Endothelial cell of umbilical vein (primary cell): ENCODE data around the gene USP48. TPM values are rescaled to one million over a fixed set of nuclear protein-coding genes. Genes with fewer than 3 reads are reported as not detected.

ENCODE experiments used
- BruUV-seq: library from RNA; stranded (reverse); fragments of 400-500 nt; replicated peaks from 2 replicates; lab custom pipeline; 2021; lab: Mats Ljungman, UMichigan
- CTCF ChIA-PET: fragments of 300-600, 350-600 bp; sonication (Branson Sonifier 250); formaldehyde crosslinking; loops from one replicate; lab custom pipeline; 2021; ENCODE audit warnings: antibody characterized with exemption, inconsistent platforms; lab: Charles Lee
- POLR2A ChIA-PET: fragments of 300-600, 350-600 bp; sonication (Branson Sonifier 250); formaldehyde crosslinking; loops from one replicate; lab custom pipeline; 2021; ENCODE audit warnings: antibody characterized with exemption, inconsistent platforms; lab: Charles Lee
- DNase-seq: peaks from one replicate; pipeline ENCODE4 v3.0.0-alpha.2; 2011; ENCODE audit warnings: low read depth, low spot score
- FAIRE-seq: peaks from 2 replicates; lab custom pipeline; 2011; peaks lifted over from hg19 to GRCh38; lab: Jason Lieb, UNC
- H2AFZ ChIP-seq: 2 replicates; pipeline ENCODE4 v1.6.0; 2012; ENCODE audit warnings: low read depth, low read length, control low read depth, inconsistent platforms
- H3K27ac ChIP-seq: 2 replicates; pipeline ENCODE4 v1.5.1; 2011; ENCODE audit warnings: low read depth, mild to moderate bottlenecking, control low read depth, low read length, moderate library complexity; ENCODE audit not compliant: insufficient read depth
- H3K27me3 ChIP-seq, 2 experiments: 2 replicates each; pipeline versions ENCODE4 v1.6.0 to v1.6.1; 2011; ENCODE audit warnings: low read length in 2 of 2, mixed read lengths in 1 of 2; ENCODE audit not compliant: control insufficient read depth in 2 of 2, insufficient read depth in 2 of 2
- H3K36me3 ChIP-seq, 2 experiments: 2 replicates in 1 of 2; 3 replicates in 1 of 2; pipeline ENCODE4 v1.5.1; 2011; ENCODE audit warnings: low read length in 2 of 2, mild to moderate bottlenecking in 1 of 2, moderate library complexity in 1 of 2; ENCODE audit not compliant: control insufficient read depth in 2 of 2, insufficient read depth in 2 of 2; ENCODE audit errors: extremely low read depth in 1 of 2
- H3K4me1 ChIP-seq: 3 replicates; pipeline ENCODE4 v1.5.1; 2011; ENCODE audit warnings: mild to moderate bottlenecking, low read length; ENCODE audit not compliant: control insufficient read depth, insufficient read depth; ENCODE audit errors: extremely low read depth
- H3K4me2 ChIP-seq: 2 replicates; pipeline ENCODE4 v1.6.1; 2011; ENCODE audit warnings: low read length, control low read depth, mixed read lengths; ENCODE audit not compliant: insufficient read depth
- H3K4me3 ChIP-seq, 3 experiments: fragments of 200-600 bp in 1 of 3; sonication (generic), shearing (Covaris generic) in 1 of 3; replicated peaks in 1 of 3; 2 replicates each; pipeline ENCODE4 v1.5.1; 2011 to 2016; ENCODE audit warnings: control low read depth in 3 of 3, low read length in 3 of 3, mild to moderate bottlenecking in 2 of 3, inconsistent platforms in 1 of 3, low read depth in 1 of 3, moderate library complexity in 1 of 3; ENCODE audit not compliant: insufficient read depth in 1 of 3
- H3K79me2 ChIP-seq: 2 replicates; pipeline ENCODE4 v1.6.0; 2012; ENCODE audit warnings: low read length, inconsistent platforms; ENCODE audit not compliant: control insufficient read depth, insufficient read depth
- H3K9ac ChIP-seq: replicated peaks from 2 replicates; pipeline ENCODE3; 2011; ENCODE audit warnings: low read length, control low read depth; ENCODE audit not compliant: insufficient read depth; ENCODE audit errors: extremely low read depth
- H3K9me1 ChIP-seq: replicated peaks from 3 replicates; pipeline ENCODE4 v1.6.0; 2011; ENCODE audit warnings: mild to moderate bottlenecking, low read length; ENCODE audit not compliant: control insufficient read depth, insufficient read depth; ENCODE audit errors: extremely low read depth
- H3K9me3 ChIP-seq: replicated peaks from 2 replicates; pipeline ENCODE4 v1.5.1; 2012; ENCODE audit warnings: low read length, inconsistent platforms; ENCODE audit not compliant: control insufficient read depth, insufficient read depth
- H4K20me1 ChIP-seq: replicated peaks from 2 replicates; pipeline ENCODE3; 2011; ENCODE audit warnings: mild to moderate bottlenecking, low read length; ENCODE audit not compliant: control insufficient read depth, insufficient read depth; ENCODE audit errors: extremely low read depth
- CTCF ChIP-seq, 2 donors: IDR thresholded peaks; 1 replicate in 1 of 2; 2 replicates in 1 of 2; pipeline ENCODE4 v1.5.1; 2011; ENCODE audit warnings: low read length in 2 of 2, mild to moderate bottlenecking in 2 of 2, moderate library complexity in 2 of 2, control low read depth in 1 of 2, inconsistent platforms in 1 of 2, low read depth in 1 of 2; ENCODE audit not compliant: insufficient read depth in 1 of 2; ENCODE audit errors: extremely low read depth in 1 of 2
- EZH2 ChIP-seq: IDR thresholded peaks from 2 replicates; pipeline ENCODE4 v1.6.1; 2012; ENCODE audit warnings: borderline replicate concordance, low read depth, mild to moderate bottlenecking, moderate library complexity, low read length, inconsistent platforms; ENCODE audit not compliant: severe bottlenecking
- FOS ChIP-seq: IDR thresholded peaks from 2 replicates; pipeline ENCODE4 v1.6.1; 2011; ENCODE audit warnings: mild to moderate bottlenecking, low read length, moderate library complexity, borderline replicate concordance; ENCODE audit not compliant: insufficient read depth
- GATA2 ChIP-seq: IDR thresholded peaks from 2 replicates; pipeline ENCODE4 v1.7.0; 2011; ENCODE audit warnings: low read depth, mild to moderate bottlenecking, moderate library complexity, mixed read lengths, low read length; ENCODE audit not compliant: insufficient read length, insufficient read depth
- JUN ChIP-seq: IDR thresholded peaks from 2 replicates; pipeline ENCODE4 v1.6.1; 2011; ENCODE audit warnings: borderline replicate concordance, low read depth; ENCODE audit not compliant: insufficient read length, insufficient read depth
- MAX ChIP-seq: IDR thresholded peaks from 2 replicates; pipeline ENCODE4 v1.6.1; 2011; ENCODE audit not compliant: insufficient read depth, insufficient read length
- MYC ChIP-seq: IDR thresholded peaks from one replicate; pipeline ENCODE4 v1.6.1; 2011; ENCODE audit warnings: mild to moderate bottlenecking, low read depth, low read length
- POLR2A ChIP-seq: IDR thresholded peaks from 2 replicates; pipeline ENCODE4 v1.6.1; 2012; ENCODE audit warnings: low read depth, mild to moderate bottlenecking, control low read depth, low read length
- POLR2AphosphoS5 ChIP-seq: IDR thresholded peaks from 2 replicates; pipeline ENCODE4 v1.6.1; 2012; ENCODE audit warnings: low read depth, mild to moderate bottlenecking, control low read depth, low read length, moderate library complexity; ENCODE audit not compliant: insufficient read depth
- dilution Hi-C: fragments of 300-500 bp; cut with MboI; formaldehyde crosslinking; loops from one replicate; pipeline ENCODE4 v1.15.0; 2019; ENCODE audit warnings: low sequenced_read_pairs; ENCODE audit not compliant: extremely low pct_ligation_motif_present
- intact Hi-C: fragments of 100-400 bp; cut with micrococcal nuclease; formaldehyde crosslinking; loops from one replicate; pipeline ENCODE4 v1.10.0; 2022
- polyA plus RNA-seq, 4 experiments: library from polyadenylated mRNA; depleted of rRNA in 3 of 4; stranded (reverse) in 3 of 4; unstranded in 1 of 4; fragments of >200 nt; gene quantifications; 2 replicates each; pipeline versions ENCODE4 v1.2.1 to v1.2.3, GENCODE V29; 2011 to 2012; ENCODE audit warnings: missing spikeins in 1 of 4
- total RNA-seq: library from RNA; stranded (reverse); gene quantifications from 2 replicates; pipeline ENCODE4 v1.2.3, GENCODE V29; 2021

Gene USP48
- total and polyA plus RNA-seq, 2 donors (not counting 3 experiments of a cell fraction or from before 2014, with no cell fraction given), result 27.2 to 149 TPM

- no TSS peak for BruUV-seq
- peaks cover 8% of the 10 kb centered on the region for H3K79me2 ChIP-seq
- no peaks in the 10 kb centered on the region for H3K9me3 ChIP-seq
- TF ChIP-seq GATA2, result no peak
- TF ChIP-seq CTCF (IDR thresholded peaks at IDR 0.05; ENCODE audit: extremely low read depth in 1 of 2, insufficient read depth in 1 of 2, low read depth in 1 of 2, low read length in 2 of 2), result no peak
- no peak for TF ChIP-seq POLR2AphosphoS5
- no peak for TF ChIP-seq MAX
- TF ChIP-seq MYC, result no peak
- TF ChIP-seq FOS, result no peak
- no peak for TF ChIP-seq JUN
- TF ChIP-seq POLR2A, result no peak
- no peak for TF ChIP-seq EZH2
- ChIA-PET CTCF (interaction anchor here (1.2 to 1.9 kb wide), 2 partner anchors 8 to 47 kb away, joined by 3 to 6 read pairs; no protein-coding TSS in a partner anchor), POLR2A (no interaction called here)
- H3K36me3 ChIP-seq, result peaks cover 18 to 20% of the 10 kb centered on the region in 2 experiments
- H3K27ac ChIP-seq, result no peak overlapping the region
- FAIRE-seq, result no peak
- no peak overlapping the region for H3K4me2 ChIP-seq
- no peak overlapping the region for H3K4me3 ChIP-seq
- no peak overlapping the region for H3K9ac ChIP-seq
- H3K9me1 ChIP-seq, result no peaks in the 10 kb centered on the region
- H2AFZ ChIP-seq, result no peak overlapping the region
- dilution Hi-C loops (no loop called here), intact Hi-C loops (no loop called here)
- no peaks in the 10 kb centered on the region for H3K27me3 ChIP-seq
- no peaks in the 10 kb centered on the region for H4K20me1 ChIP-seq
- H3K4me1 ChIP-seq, result peaks cover 1% of the 10 kb centered on the region
- no peak for DNase-seq
Measured at GRCh38 chr1:21734526-21734925, 48.4 kb downstream of the USP48 start.
